Loucy (cell line): ENCODE results near the gene IFNL1.

Experiments
- H2AFZ ChIP-seq: fragments of 200-600 bp; sonication (generic); 2 replicates; pipeline ENCODE4 v1.6.0; 2016; ENCODE audit warnings: antibody characterized with exemption, mild to moderate bottlenecking, low read length, moderate library complexity
- H3F3A ChIP-seq: fragments of 200-600 bp; 2 replicates; pipeline ENCODE4 v1.6.0; 2016; ENCODE audit warnings: antibody characterized with exemption, low read depth, mild to moderate bottlenecking
- H3K27me3 ChIP-seq: fragments of 200-600 bp; sonication (generic); 2 replicates; pipeline ENCODE4 v1.6.1; 2014; ENCODE audit warnings: low read length, mild to moderate bottlenecking; ENCODE audit not compliant: insufficient read depth, poor library complexity, severe bottlenecking
- H3K36me3 ChIP-seq: fragments of 200-600 bp; sonication (generic); 2 replicates; pipeline ENCODE4 v1.6.1; 2016; ENCODE audit warnings: low read length; ENCODE audit not compliant: insufficient read depth
- H3K4me1 ChIP-seq: fragments of 200-600 bp; sonication (generic); 2 replicates; pipeline ENCODE4 v1.5.1; 2014; ENCODE audit warnings: low read length, mild to moderate bottlenecking; ENCODE audit not compliant: insufficient read depth, poor library complexity, severe bottlenecking
- H3K4me2 ChIP-seq: fragments of 200-600 bp; sonication (generic); 2 replicates; pipeline ENCODE4 v1.6.0; 2014; ENCODE audit warnings: antibody characterized with exemption, low read length, low read depth, mild to moderate bottlenecking; ENCODE audit not compliant: poor library complexity, severe bottlenecking
- H3K4me3 ChIP-seq: fragments of 200-600 bp; sonication (generic); 2 replicates; pipeline ENCODE4 v1.5.1; 2014; ENCODE audit warnings: low read length, mild to moderate bottlenecking, mixed read lengths; ENCODE audit not compliant: poor library complexity, severe bottlenecking
- H3K79me2 ChIP-seq: fragments of 200-600 bp; sonication (generic); 2 replicates; pipeline ENCODE4 v1.6.1; 2014; ENCODE audit warnings: low read length; ENCODE audit not compliant: insufficient read depth
- H3K9ac ChIP-seq: fragments of 200-600 bp; sonication (generic); 2 replicates; pipeline ENCODE4 v1.6.0; 2014; ENCODE audit warnings: mild to moderate bottlenecking, low read depth, low read length, moderate library complexity; ENCODE audit not compliant: poor library complexity, severe bottlenecking
- H3K9me2 ChIP-seq: fragments of 200-600 bp; sonication (generic); replicated peaks from 2 replicates; pipeline ENCODE4 v1.6.1; 2016; ENCODE audit warnings: low read depth, low read length, mixed read lengths
- H3K9me3 ChIP-seq: fragments of 200-600 bp; sonication (generic); 2 replicates; pipeline ENCODE4 v1.6.1; 2014; ENCODE audit warnings: mild to moderate bottlenecking, antibody characterized with exemption, low read length, low read depth; ENCODE audit not compliant: insufficient read depth
- H4K20me1 ChIP-seq: fragments of 200-600 bp; sonication (generic); 2 replicates; pipeline ENCODE4 v1.6.0; 2014; ENCODE audit warnings: antibody characterized with exemption, low read length, mild to moderate bottlenecking; ENCODE audit not compliant: insufficient read depth, poor library complexity, severe bottlenecking
- CTCF ChIP-seq: fragments of 200-600 bp; sonication (generic); conservative IDR thresholded peaks from 2 replicates; pipeline ENCODE4 v1.5.1; 2014; ENCODE audit warnings: mild to moderate bottlenecking, antibody characterized with exemption, low read length
- EZH2phosphoT487 ChIP-seq: fragments of 200-600 bp; IDR thresholded peaks from 2 replicates; pipeline ENCODE4 v1.6.1; 2018; ENCODE audit warnings: antibody characterized with exemption, mild to moderate bottlenecking, moderate library complexity, borderline replicate concordance

Gene IFNL1

DNA sequence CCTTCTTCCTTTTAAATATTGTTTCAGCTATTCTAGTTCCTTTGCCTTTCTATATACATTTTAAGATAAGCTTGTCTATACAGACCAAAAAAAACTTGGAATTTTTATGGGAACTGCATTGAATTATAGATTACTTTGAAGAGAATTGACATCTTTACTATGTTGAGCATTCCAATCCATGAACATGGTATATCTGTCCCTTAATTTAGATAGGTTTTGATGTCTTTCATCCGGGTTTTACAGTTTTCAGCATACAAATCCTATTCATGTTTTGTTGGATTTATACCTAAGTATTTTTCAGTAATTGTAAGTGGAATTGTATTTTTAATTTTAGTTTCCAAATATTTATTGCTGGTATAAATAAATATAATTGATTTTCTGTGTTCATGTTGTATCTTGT, 12.2 kb upstream of the IFNL1 start:
- H3K9me3 ChIP-seq: no peaks in the 10 kb centered on the region
- H3K9ac ChIP-seq: no peak overlapping the region
- H3K4me2 ChIP-seq: no peak overlapping the region
- H3K36me3 ChIP-seq: no peaks in the 10 kb centered on the region
- H4K20me1 ChIP-seq: no peaks in the 10 kb centered on the region
- H3K27me3 ChIP-seq: no peaks in the 10 kb centered on the region
- TF ChIP-seq EZH2phosphoT487 (no peak), CTCF (no peak)
- no peaks in the 10 kb centered on the region for H3K4me1 ChIP-seq
- no peaks in the 10 kb centered on the region for H3F3A ChIP-seq
- H3K79me2 ChIP-seq: no peaks in the 10 kb centered on the region
- H2AFZ ChIP-seq: no peak overlapping the region
- no peak overlapping the region for H3K4me3 ChIP-seq
- no peaks in the 10 kb centered on the region for H3K9me2 ChIP-seq

- TF ChIP-seq EZH2phosphoT487: no peak
- TF ChIP-seq CTCF: no peak
Measured at GRCh38 chr19:39293394-39293793, 2.8 kb upstream of the IFNL1 start.

DNA sequence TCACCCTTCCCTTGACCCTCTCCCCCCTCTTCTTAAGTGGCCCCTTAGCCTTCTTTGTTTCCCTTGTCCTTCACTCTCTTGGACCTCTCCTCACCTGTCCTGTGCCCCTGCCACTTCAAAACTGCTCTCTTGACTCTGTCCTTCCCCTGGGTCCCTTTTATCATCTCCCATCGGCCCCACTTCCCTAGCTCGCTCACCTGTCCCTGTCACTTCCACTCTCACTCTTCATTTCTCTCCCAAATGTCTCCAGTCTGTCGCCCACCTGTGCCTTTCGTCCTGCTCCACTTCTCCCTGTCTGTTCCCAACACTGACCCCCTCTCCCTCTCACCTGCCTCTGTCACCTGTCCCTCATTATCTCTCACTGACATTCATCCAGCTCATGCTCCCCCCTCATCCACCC, 699 bp downstream of the IFNL1 start:
- no peaks in the 10 kb centered on the region for H3K79me2 ChIP-seq
- no peak for TF ChIP-seq CTCF
- no peak for TF ChIP-seq EZH2phosphoT487
- no peak overlapping the region for H3K4me3 ChIP-seq
- H3K9ac ChIP-seq: no peak overlapping the region
- H3K36me3 ChIP-seq: no peaks in the 10 kb centered on the region
- no peak overlapping the region for H3K4me2 ChIP-seq
- H2AFZ ChIP-seq: no peak overlapping the region
- no peaks in the 10 kb centered on the region for H3K9me2 ChIP-seq
- no peaks in the 10 kb centered on the region for H3K27me3 ChIP-seq
- no peaks in the 10 kb centered on the region for H3F3A ChIP-seq
- peaks cover 12% of the 10 kb centered on the region for H3K4me1 ChIP-seq
- H3K9me3 ChIP-seq: no peaks in the 10 kb centered on the region
- H4K20me1 ChIP-seq: no peaks in the 10 kb centered on the region

More at GRCh38 chr19:39293394-39293793, 2.8 kb upstream of the IFNL1 start:
- no peak overlapping the region for H3K9ac ChIP-seq
- H3K9me3 ChIP-seq: no peaks in the 10 kb centered on the region
- H3K4me3 ChIP-seq: no peak overlapping the region
- H2AFZ ChIP-seq: no peak overlapping the region
- H3K79me2 ChIP-seq: no peaks in the 10 kb centered on the region
- H3K4me2 ChIP-seq: no peak overlapping the region
- no peaks in the 10 kb centered on the region for H3F3A ChIP-seq
- H3K9me2 ChIP-seq: no peaks in the 10 kb centered on the region
- H3K36me3 ChIP-seq: no peaks in the 10 kb centered on the region
- peaks cover 7% of the 10 kb centered on the region for H3K4me1 ChIP-seq
- no peaks in the 10 kb centered on the region for H4K20me1 ChIP-seq
- no peaks in the 10 kb centered on the region for H3K27me3 ChIP-seq
